Measurements from ENCODE around the gene TMEM208. TPM values are rescaled to one million over a fixed set of nuclear protein-coding genes. Genes with fewer than 3 reads are reported as not detected.
A peak's percentile ranks its signal among the peaks of the same experiment; 100 is the strongest.

TMEM208 gene
- total and polyA plus RNA-seq, 2 of the 13 experiments (the other 11 are each of a cell fraction or from before 2014, with no cell fraction given) = 58.8 to 72.9 TPM

GRCh38 chr16:67226804-67227566, at the start of gene TMEM208 (continued):
- TF ChIP-seq, protein P1, sequence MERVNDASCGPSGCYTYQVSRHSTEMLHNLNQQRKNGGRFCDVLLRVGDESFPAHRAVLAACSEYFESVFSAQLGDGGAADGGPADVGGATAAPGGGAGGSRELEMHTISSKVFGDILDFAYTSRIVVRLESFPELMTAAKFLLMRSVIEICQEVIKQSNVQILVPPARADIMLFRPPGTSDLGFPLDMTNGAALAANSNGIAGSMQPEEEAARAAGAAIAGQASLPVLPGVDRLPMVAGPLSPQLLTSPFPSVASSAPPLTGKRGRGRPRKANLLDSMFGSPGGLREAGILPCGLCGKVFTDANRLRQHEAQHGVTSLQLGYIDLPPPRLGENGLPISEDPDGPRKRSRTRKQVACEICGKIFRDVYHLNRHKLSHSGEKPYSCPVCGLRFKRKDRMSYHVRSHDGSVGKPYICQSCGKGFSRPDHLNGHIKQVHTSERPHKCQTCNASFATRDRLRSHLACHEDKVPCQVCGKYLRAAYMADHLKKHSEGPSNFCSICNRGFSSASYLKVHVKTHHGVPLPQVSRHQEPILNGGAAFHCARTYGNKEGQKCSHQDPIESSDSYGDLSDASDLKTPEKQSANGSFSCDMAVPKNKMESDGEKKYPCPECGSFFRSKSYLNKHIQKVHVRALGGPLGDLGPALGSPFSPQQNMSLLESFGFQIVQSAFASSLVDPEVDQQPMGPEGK (CRISPR knock-in tag; IDR thresholded peaks at IDR 0.05) = peak; percentile 94
- TF ChIP-seq ZC3H4 (CRISPR knock-in tag; IDR thresholded peaks at IDR 0.05; ENCODE audit: borderline replicate concordance) (no peak), GATAD2A (CRISPR knock-in tag; IDR thresholded peaks at IDR 0.05) (peak; percentile 80), PAWR (CRISPR knock-in tag; IDR thresholded peaks at IDR 0.05; ENCODE audit: borderline replicate concordance) (no peak), NRL (CRISPR knock-in tag; IDR thresholded peaks at IDR 0.05; ENCODE audit: borderline replicate concordance) (0 out of 2 replicates have a peak, but pooled peaks have one; percentile 33), SALL2 (CRISPR knock-in tag; IDR thresholded peaks at IDR 0.05) (peak; percentile 99), NFKBIZ (CRISPR knock-in tag; IDR thresholded peaks at IDR 0.05) (peak; percentile 89), ZSCAN25 (CRISPR knock-in tag; IDR thresholded peaks at IDR 0.05) (peak; percentile 87; the same call in 1 of the 2 replicates), JUN (CRISPR knock-in tag; IDR thresholded peaks at IDR 0.05) (no peak), HMG20B (CRISPR knock-in tag; conservative IDR thresholded peaks at IDR 0.05) (no peak), IRF9 (CRISPR knock-in tag; IDR thresholded peaks at IDR 0.05; ENCODE audit: borderline replicate concordance) (peak; percentile 79; the same call in 1 of the 2 replicates), ZNF317 (CRISPR knock-in tag; IDR thresholded peaks at IDR 0.05) (peak; percentile 40; the same call in 1 of the 2 replicates), DRAP1 (CRISPR knock-in tag; IDR thresholded peaks at IDR 0.05) (peak; percentile 92), MLX (CRISPR knock-in tag; IDR thresholded peaks at IDR 0.05) (no peak; the same call in 1 of the 2 replicates), CHCHD3 (CRISPR knock-in tag; IDR thresholded peaks at IDR 0.05) (0 out of 2 replicates have a peak, but pooled peaks have one; percentile 5), ZFP37 (CRISPR knock-in tag; IDR thresholded peaks at IDR 0.05; ENCODE audit: borderline replicate concordance) (peak; percentile 93), SOX6 (IDR thresholded peaks at IDR 0.05) (no peak), SOX6 (CRISPR knock-in tag; IDR thresholded peaks at IDR 0.05) (peak; percentile 81)
- TF ChIP-seq, protein P2, sequence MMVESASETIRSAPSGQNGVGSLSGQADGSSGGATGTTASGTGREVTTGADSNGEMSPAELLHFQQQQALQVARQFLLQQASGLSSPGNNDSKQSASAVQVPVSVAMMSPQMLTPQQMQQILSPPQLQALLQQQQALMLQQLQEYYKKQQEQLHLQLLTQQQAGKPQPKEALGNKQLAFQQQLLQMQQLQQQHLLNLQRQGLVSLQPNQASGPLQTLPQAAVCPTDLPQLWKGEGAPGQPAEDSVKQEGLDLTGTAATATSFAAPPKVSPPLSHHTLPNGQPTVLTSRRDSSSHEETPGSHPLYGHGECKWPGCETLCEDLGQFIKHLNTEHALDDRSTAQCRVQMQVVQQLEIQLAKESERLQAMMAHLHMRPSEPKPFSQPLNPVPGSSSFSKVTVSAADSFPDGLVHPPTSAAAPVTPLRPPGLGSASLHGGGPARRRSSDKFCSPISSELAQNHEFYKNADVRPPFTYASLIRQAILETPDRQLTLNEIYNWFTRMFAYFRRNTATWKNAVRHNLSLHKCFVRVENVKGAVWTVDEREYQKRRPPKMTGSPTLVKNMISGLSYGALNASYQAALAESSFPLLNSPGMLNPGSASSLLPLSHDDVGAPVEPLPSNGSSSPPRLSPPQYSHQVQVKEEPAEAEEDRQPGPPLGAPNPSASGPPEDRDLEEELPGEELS (CRISPR knock-in tag; IDR thresholded peaks at IDR 0.05) = peak; percentile 82
- TF ChIP-seq, protein P3, sequence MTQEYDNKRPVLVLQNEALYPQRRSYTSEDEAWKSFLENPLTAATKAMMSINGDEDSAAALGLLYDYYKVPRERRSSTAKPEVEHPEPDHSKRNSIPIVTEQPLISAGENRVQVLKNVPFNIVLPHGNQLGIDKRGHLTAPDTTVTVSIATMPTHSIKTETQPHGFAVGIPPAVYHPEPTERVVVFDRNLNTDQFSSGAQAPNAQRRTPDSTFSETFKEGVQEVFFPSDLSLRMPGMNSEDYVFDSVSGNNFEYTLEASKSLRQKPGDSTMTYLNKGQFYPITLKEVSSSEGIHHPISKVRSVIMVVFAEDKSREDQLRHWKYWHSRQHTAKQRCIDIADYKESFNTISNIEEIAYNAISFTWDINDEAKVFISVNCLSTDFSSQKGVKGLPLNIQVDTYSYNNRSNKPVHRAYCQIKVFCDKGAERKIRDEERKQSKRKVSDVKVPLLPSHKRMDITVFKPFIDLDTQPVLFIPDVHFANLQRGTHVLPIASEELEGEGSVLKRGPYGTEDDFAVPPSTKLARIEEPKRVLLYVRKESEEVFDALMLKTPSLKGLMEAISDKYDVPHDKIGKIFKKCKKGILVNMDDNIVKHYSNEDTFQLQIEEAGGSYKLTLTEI (CRISPR knock-in tag; conservative IDR thresholded peaks at IDR 0.05) = no peak

All from HepG2 (cell line).